Activated effector memory CD4-positive, alpha-beta T cell treated with Interleukin-2 at 50 U/mL for 16 hours (primary cell): ENCODE data around the gene ST7.
A peak's percentile ranks its signal among the peaks of the same experiment; 100 is the strongest.
"Not testable (repeated sequence)": the region's sequence is repeated elsewhere in the genome, so short reads cannot be mapped to it uniquely, and the experiment has no call there.

ENCODE experiments used
- DNase-seq: peaks from one replicate; pipeline ENCODE4 v3.0.0-alpha.2; 2020

ST7 gene

DNA sequence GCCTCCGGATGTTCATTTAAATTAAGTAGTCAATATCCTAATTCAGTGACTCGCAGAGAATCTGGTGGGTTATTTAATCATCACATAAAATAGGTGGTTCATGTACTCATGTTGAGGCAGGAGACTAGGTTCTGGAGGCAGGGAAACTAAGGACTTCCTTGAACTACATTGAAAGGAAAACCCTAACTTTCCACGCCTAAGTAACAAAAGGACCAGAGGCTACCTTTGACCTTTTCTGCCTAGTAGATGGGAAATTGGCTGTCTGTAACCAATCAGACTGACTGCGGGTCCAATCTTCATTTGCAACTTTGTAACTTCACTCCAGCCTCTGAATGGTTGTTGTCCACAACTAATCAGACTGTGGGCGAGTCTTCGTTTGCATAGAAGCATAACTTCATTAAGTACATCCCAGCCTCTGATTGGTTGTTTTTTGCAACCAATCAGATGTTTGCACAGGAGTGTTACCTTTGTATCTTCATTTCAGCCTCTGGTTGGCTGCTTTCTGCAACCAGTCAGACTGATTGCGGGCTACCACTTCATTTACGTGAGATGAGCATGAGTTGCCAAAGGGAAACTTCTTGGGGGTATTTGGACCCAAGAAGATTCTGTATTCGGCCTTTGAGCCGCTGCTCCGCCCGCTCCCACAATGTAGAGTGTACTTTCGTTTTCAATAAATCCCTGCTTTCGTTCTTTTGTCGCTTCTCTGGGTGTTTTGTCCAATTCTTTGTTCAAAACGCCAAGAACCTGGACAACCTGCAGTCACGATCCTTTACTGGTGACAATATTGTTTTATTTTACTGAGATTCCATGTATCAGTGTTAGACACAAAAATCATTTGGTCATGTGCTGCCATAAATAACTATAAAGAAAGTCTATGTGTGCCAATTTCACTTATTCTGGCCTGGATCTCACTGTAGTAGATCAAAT lies 1.7 kb upstream of the ST7 start:
- DNase-seq, result no peak

DNA sequence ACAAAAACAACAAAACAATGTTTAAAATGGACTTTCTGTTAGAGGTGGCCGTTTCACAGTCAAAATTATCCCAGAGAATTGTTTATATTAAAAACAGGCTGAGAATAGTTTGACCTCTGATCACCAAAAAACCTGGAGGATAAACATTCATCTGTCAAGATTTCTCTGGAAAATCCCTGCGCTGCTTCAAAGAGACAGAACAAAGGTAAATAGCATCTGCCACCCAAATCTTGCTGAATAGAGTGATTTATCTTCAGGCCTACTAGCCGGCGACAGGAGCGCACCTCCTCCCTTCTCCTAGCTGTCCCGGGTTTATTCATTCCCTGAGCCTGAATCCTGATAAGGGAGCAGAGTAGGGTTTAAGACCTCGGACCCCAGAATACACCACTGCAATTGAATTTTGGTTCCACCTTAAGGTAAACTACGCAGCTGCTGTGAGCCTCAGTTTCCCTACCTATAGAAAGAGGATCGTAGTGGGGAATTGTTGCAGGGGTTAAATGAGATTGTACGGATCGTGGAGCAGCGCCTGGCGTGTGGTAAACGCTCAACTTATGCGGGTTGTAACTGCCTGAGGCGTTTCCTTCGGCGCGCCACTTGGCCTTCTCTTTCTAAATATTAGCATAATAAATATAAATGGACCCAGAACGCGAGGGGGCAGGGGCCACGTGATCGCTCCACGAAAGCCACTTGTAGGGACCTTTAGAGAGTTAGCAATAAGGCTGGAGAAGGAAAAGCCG lies 498 bp upstream of the ST7 start:
- DNase-seq, result no peak

DNA sequence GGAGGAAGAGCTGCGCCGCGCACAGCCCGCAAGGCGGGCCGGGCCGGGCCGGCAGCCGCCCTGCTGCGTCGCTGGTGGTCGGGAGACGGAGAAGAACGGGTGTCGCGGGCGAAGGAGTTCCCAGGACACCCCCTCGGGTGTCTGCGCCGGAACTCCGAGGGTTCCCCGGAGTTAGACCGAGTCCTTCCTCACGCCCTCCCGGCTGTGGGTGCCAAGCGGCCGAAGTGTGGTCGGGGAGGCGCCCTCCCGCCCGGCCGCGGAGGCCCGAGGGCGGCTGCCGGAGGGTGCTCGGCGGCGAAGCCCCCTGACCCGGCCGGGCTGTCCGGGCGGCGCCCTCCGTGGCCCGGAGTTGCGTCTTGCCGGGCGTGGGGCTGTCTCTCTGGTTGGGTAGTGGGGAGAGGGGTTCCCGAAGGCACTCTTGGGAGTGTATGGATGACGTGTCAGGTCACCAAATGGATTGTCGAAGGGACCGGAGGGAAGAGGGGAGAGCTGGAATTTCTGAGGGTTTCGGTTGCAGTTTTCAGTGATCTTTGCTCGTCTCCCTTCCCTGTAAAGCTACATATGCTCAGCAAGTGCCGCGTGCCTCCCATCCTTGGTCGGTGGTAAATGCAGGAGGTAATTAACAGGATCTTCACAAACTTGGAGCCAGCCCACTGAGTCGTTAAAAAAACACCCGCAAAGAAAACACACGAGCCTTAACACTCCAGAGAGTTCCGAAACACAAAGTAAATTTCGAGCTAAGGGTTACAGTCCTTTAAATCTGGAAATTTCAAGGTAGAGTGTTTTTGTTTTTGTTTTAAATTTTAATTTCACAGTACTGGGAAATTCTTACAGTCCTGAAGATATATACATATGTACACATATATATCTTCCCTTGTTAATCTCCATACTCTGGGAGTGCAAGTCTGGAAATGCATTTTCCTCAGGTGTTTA lies 871 bp downstream of the ST7 start:
- peak; percentile 29 for DNase-seq

DNA sequence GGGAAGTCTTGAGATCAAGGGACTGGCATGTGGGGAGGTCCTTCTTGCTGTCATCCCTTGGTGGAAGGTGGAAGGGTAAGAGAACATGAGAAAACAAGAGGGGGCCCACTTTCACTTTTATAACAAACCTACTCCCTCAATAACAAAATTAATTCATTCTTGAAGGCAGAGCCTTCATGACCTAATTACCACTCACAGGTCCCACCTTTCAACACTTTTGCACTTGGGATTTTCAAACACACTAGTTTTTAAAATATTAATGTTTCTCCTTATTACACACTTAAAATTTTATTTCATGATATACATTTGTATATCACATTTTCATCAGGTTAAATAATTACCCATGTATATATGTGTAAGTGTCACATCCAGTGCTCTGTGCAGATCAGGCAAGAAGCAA lies 2.0 kb downstream of the ST7 start:
- DNase-seq, result no peak

DNA sequence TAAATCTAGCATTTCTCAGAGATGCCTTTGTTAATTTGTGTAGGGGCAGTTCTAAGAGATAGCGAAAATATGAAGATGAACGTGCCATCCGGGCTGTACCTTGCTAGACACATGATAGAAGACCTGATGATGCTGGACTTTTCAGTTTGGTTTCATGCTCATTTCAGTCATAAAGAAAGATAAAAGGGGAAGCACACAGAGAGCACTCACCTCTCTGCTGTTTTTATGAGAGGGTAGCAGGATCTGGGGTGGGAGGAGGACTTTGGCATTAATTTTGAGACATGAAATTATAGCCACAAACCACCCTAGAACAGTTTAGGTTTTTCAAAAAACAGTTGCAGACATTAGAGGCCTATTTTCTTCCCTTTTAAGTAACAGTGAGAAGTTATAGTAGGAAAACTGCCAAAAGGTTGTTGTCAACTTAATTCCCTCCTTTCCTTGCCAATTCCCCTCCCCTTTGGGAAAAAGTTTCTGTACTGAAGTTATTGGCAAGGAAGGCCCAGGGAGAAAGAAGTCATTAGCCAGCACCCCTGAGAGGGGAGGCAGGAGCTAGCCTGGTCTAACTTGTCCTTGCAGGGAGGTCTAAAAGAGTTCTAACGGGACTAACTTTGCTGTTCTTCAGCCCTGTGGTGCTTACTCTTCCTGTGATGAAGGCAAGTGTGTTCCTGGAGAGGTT lies 2.6 kb downstream of the ST7 start:
- DNase-seq, result no peak

DNA sequence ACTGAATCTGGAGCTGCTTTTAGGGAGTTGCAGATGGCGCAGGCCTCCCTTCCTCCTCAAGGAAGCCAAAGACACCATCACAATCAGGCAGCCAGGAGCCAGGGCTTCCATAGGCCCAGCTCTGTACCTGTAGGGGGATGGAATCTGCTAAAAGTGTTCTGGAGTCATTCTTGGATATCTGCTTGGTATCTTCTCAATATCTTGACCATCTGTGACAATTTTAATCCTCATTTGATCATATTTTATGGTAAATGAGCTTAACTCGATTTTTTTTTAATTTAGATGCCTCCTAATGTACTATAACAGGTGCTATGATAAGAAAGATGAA lies 3.1 kb downstream of the ST7 start:
- no peak for DNase-seq

DNA sequence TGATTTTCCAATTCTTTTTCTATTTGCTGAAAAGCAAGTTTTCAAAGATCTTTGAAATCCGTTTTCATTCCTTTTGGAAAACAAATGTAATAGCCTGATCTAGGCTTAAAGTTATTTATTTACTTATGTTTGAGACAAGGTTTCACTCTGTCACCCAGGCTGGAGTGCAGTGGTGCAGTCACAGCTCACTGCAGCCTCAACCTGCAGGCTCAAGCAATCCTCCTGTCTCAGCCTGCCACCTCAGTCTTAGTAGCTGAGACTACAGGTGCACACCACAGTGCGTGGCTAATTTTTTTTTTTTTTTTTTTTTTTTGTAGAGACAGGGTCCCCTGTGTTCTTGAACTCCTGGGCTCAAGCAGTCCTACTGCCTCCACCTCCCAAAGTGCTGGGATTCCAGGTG lies 4.6 kb downstream of the ST7 start:
- no peak for DNase-seq

DNA sequence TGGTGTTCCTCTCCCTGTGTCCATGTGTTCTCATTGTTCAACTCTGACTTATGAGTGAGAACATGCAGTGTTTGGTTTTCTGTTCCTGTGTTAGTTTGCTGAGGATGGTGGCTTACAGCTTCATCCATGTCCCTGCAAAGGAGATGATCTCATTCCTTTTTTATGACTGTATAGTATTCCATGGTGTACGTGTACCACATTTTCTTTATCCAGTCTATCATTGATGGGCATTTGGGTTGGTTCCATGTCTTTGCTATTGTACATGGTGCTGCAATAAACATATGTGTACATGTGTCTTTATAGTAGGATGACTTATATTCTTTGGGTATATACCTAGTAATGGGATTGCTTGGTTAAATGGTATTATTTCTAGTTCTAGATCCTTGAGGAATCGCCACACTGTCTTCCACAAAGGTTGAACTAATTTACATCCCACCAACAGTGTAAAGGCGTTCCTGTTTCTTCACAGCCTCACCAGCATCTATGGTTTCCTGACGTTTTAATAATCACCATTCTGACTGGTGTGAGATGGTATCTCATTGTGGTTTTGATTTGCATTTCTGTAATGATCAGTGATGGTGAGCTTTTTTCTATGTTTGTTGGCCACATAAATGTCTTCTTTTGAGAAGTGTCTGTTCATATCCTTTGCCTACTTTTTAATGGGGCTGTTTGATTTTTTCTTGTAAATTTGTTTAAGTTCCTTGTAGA lies 8.8 kb downstream of the ST7 start:
- DNase-seq, result not testable (repeated sequence)

DNA sequence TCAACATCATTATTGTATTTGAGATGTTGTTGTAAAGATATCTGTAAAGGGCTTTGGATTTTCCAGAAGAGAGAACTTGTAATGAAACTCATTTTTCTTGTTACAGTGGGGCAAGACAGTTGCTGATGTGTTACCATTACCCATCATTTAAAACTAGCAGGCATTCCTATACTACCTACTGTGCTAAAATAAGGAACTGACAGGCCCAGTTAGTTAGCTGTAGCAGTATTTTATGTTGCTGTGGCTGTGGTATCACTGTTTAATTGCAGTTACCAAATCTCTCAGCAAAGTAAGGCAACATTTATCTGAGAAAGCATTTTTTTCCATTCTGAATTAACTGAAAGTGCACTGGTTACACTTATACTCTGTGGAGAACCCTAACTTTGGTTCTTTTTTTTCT lies 9.9 kb downstream of the ST7 start:
- no peak for DNase-seq

DNA sequence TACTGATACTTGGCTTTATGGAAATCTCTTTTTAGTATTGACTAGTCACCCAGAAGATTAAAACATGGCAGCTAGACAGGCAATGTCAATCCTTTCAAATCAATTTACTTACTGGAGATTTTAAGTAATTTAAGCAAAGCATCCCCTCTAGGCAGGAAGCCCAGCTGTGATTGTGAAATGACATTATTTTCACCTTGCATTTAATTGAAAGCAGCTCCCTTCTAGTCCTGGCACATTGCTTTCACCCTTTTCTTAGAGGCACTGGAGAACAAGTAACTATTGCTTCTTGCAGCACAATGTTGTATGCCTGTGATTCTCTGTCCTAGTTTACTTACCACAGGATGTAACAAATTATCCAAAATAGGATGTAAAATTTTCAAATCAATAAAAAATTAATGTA lies 13.3 kb downstream of the ST7 start:
- DNase-seq, result no peak

DNA sequence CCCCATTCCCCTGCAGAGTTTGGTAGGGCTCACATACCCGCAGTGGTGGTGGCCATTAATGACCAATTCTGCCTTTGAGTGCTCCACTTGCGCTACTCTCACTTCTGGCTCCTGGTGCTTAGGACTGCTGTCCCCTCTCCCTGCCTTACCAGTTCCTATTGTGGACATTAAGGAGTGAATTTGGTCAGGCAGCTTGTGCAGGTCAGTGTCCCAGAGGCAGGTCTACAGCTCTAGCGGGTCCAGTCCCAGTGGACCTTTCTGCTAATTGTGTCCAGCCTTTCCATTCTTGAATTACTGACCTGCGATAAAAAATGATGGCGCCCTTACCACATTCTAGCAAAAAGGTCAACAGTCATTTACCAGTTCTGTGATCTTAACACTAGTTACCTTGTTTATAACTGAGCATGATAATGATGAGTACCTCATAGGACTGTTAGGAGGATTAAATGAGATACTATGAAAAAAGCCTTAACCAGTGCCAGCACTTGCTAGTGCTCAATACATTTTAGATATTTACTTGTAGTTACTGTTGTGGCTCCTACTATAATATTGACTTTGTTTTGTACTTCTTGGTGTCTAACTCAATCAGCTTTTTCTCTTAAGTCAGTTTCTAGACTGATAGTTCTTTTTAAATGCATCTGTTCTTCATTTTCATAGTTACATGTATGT lies 14.1 kb downstream of the ST7 start:
- no peak for DNase-seq

DNA sequence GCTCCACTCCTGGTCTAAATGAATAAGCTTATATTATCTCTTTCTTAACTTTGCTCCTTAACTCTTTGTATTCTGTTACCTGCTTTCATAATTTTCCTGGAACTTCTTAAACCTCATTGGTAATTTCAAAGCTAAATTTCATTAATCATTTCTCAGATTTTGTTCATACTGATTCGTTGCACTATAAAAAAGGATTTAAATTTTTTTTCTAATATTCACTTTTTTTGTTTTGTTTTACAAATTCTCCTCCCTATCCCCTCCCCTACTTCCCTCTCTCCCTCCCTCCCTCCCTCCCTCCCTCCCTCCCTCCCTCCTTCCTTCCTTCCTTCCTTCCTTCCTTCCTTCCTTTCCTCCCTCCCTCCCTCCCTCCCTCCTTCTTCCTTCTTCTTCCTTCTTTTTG lies 14.7 kb downstream of the ST7 start:
- no peak for DNase-seq

DNA sequence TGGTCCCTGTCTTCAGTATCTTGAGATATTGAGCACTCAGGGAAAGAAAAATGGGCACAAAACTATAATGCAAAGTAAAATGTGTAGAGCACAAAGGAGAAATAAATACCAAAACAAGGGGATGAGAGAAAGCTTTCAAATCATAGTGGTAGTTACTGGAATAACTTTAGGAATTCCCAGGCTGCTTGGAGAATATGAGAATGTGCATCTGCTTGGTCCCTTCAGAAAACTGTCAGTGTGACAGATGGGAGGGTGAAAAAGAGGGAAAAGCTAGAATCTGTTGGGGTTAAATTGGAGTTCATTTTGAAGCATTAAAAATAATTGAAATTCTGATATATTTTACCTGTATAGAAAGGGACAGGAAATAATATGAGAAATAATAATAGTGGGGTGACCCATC lies 15.3 kb downstream of the ST7 start:
- DNase-seq, result no peak

DNA sequence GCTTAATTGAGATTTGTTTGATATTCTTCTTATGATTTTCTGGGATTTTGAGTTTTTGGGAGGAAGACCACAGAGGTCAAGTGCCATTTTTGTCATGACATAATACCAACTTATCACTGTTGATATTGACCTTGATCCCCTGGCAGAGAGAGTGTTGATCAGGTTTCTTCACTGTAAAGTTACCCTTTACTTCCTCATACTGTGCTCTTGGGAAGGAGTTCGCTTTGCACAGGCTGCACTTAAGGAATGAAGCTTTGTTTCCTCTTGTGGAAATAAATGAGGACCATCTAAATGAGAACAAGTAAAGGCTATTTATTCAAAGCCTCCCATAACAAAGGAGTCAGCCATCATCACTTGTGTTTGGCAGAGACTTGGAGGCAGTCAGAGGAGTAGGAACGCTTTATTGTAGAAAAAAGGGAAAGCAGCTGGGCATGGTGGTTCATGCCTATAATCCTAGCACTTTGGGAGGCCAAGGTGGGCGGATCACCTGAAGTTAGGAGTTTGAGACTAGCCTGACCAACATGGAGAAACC lies 16.1 kb downstream of the ST7 start:
- DNase-seq, result no peak

DNA sequence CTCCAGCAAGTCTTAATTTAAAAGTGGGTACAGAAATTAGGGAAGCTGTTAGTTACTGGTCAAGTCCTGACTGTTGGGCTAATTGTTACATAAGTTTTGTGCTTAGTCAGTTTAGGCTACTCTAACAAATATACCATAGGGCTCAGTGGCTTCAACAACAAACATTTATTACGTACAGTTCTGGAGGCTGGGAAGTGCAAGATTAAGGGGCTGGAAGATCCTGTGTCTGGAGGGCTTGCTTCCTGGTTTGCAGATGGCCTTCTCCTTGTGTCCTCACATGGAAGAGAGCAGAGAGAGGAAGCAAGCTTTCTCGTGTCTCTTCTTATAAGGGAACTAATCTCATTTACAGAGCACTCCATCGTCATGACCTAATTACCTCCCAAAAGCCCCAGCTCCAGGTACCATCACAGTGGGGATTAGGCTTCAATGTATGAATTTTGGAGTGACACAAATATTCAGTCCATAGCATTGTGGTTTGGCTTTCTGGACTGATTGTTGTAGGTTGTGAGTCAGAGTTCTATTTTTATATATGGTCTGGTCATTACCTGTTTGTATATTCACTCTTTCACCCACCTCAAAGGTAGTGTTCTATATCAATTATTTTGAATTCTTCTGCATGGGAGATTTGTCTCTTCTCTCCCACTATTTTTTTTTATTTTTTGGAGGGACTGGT lies 17.1 kb downstream of the ST7 start:
- no peak for DNase-seq

DNA sequence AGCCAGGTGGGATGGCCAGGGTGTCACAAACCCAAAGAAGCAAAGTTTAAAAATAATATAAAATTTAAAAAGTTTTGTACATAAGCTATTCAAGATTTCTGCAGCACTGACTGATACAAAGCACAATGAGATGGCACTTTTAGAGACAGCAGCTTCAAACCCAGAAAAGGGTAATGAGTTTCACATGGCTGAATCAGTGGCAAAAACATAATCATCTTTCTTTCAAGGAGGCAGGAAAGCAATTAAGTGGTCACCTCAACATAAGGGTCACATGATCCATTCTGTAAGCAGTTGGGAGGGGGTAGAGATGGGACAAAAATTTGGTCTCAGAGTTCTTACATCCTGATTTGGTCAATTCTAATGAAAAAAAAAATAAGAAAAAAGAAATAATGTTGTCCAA lies 17.9 kb downstream of the ST7 start:
- DNase-seq, result not testable (repeated sequence)

DNA sequence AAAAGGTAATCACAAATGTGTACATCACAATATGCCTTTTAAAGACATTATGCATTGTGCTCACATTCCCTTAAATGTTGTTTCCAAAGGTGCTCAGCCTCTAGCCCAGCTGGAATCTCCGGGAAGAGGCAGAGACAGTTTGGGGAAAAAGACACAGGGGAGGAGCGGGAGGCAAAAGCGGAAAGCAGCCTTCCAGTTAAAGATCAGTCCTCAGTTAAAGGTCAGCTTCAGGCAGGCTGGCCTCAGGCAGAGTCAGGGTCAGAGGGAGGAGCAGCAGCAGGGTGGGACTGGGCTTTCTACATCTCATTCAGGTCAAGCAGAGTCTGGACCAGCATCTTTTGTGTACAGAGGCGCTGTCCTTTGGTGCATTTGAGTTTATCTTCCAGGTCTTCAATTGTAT lies 18.6 kb downstream of the ST7 start:
- no peak for DNase-seq

DNA sequence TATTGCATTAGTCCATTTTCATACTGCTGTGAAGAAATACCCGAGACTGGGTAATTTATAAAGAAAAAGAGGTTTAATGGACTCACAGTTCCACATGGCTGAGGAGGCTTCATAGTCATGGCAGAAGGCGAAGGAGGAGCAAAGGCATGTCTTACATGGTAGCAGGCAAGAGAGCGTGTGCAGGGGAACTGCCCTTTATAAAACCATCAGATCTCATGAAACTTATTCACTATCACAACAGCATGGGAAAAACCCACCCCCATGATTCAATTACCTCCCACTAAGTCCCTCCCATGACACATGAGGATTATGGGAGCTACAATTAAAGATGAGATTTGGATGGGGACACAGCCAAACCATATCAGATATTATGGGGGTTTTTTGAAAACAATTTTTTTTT lies 21.7 kb downstream of the ST7 start:
- DNase-seq, result not testable (repeated sequence)

DNA sequence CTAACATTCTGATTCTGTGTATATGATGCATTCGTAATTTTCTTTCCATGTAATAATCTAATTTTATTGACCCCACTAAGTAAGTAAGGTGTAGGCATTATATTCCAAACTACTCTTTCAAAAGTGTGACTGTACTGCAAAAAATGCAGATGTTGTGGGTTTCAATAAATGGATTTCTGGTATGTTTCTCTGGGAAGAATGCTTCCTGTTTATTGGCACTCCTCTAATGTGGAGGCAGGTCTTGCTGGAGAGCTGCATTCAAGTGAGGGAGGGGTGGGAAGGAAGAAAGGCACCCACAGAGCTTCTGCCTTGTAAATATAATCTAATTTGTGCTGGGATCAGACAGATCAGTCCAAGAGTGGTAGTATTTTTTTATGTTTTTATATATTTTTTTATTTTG lies 23.9 kb downstream of the ST7 start:
- no peak for DNase-seq

DNA sequence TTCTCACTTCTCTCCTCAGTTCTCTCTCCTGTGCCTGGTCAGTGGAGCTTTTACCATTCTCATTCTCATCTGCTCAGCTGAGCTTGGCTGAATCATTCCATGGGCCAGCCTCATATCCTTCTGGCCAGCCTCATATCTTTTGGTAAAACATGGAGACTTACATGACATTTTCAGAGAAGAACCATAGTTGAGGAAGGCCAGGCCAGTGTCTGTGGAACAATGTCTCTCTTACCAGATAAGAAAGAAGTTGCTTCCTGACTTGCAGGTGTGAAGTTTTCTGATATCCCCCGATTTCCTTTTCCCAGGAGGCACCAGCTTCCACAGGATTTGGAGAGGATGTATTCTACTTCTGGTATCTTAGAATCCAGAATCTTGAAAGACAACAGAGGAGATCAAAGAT lies 24.7 kb downstream of the ST7 start:
- DNase-seq, result no peak

DNA sequence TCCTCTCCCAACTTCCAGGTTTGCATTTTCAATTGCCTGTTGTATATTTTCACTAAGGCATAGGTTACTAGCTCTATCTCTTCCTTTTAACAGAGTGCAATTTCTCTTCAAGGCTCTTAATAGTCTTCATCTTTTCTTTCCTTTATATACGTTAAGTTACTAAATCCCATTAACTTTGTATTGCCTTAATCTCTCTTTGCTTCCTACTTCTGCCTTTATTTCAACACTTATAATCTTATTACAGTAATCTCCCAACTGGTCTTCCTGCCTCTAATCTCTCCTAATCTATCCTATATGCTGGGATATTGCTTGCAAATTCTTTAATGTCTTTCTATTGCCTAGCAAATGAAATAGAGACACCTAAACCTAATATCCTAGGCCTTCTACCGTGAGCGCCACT lies 26.1 kb downstream of the ST7 start:
- no peak for DNase-seq
